ENCODE measurements around the gene MAFG. TPM values are rescaled to one million over a fixed set of nuclear protein-coding genes. Genes with fewer than 3 reads are reported as not detected.

The MAFG gene
- total RNA-seq, 2 donors from 2014 or later: 8.3 to 14.5 TPM

- DNase-seq: no peak
- intact Hi-C loops (cut with DNase I): no loop called here
- ATAC-seq: peak; percentile 8
- H3K4me3 ChIP-seq: no peak overlapping the region
- TF ChIP-seq CTCF (IDR thresholded peaks at IDR 0.05) (no peak), POLR2A (IDR thresholded peaks at IDR 0.05) (no peak)
- no peak overlapping the region for H3K27ac ChIP-seq
- H3K9me3 ChIP-seq: no peaks in the 10 kb centered on the region
- H3K4me1 ChIP-seq: peaks cover 24% of the 10 kb centered on the region
- 3% methylated on average over 87 of the region's 98 CpGs; no CpG with 5 or more reads in 1 of the 2 donors for WGBS, 2 donors
- H3K27me3 ChIP-seq: peaks cover 6 to 22% of the 10 kb centered on the region in 2 donors
- H3K36me3 ChIP-seq (replicated peaks in 1 of 2; ENCODE audit: insufficient read depth in 1 of 2, low read depth in 2 of 2): no peaks in the 10 kb centered on the region
These were observed 32.8 kb upstream of the MAFG start for GRCh38 chr17:81960130-81960958.

GRCh38 chr17:81959362-81960129 lies 32.0 kb upstream of the MAFG start:
- DNase-seq (peak; percentile 63 to 78 (median 74)), ATAC-seq (peak; percentile 88)
- H3K9me3 ChIP-seq: no peaks in the 10 kb centered on the region
- H3K27ac ChIP-seq: no peak overlapping the region
- intact Hi-C loops (cut with DNase I): loop anchor here (10.0 kb wide), 1 partner anchor 195 kb away; no protein-coding TSS in a partner anchor
- WGBS, 2 donors: 2% methylated on average over 80 of the region's 112 CpGs; no CpG with 5 or more reads in 1 of the 2 donors
- peaks cover 6 to 22% of the 10 kb centered on the region in 2 donors for H3K27me3 ChIP-seq
- TF ChIP-seq POLR2A (IDR thresholded peaks at IDR 0.05) (no peak), CTCF (IDR thresholded peaks at IDR 0.05) (peak in 6 of 7 experiments; percentile 8 to 99 (median 90))
- peaks cover 24% of the 10 kb centered on the region for H3K4me1 ChIP-seq
- H3K4me3 ChIP-seq: no peak overlapping the region
- no peaks in the 10 kb centered on the region for H3K36me3 ChIP-seq (replicated peaks in 1 of 2; ENCODE audit: insufficient read depth in 1 of 2, low read depth in 2 of 2)

GRCh38 chr17:81958633-81959342 lies 31.3 kb upstream of the MAFG start:
- intact Hi-C loops (cut with DNase I): loop anchor here (10.0 kb wide), 1 partner anchor 196 kb away; no protein-coding TSS in a partner anchor
- DNase-seq (no peak), ATAC-seq (no peak)
- WGBS, 2 donors: 52 to 54% methylated on average over 11 to 15 of the region's 15 CpGs
- H3K36me3 ChIP-seq (replicated peaks in 1 of 2; ENCODE audit: insufficient read depth in 1 of 2, low read depth in 2 of 2): no peaks in the 10 kb centered on the region
- no peak overlapping the region for H3K27ac ChIP-seq
- TF ChIP-seq CTCF (IDR thresholded peaks at IDR 0.05) (no peak), POLR2A (IDR thresholded peaks at IDR 0.05) (no peak)
- no peak overlapping the region for H3K4me3 ChIP-seq
- H3K27me3 ChIP-seq: peaks cover 6 to 22% of the 10 kb centered on the region in 2 donors
- peaks cover 24% of the 10 kb centered on the region for H3K4me1 ChIP-seq
- no peaks in the 10 kb centered on the region for H3K9me3 ChIP-seq

- intact Hi-C loops (cut with DNase I): loop anchor here (10.0 kb wide), 1 partner anchor 197 kb away; no protein-coding TSS in a partner anchor
- TF ChIP-seq CTCF (IDR thresholded peaks at IDR 0.05) (no peak), POLR2A (IDR thresholded peaks at IDR 0.05) (no peak)
- 81 to 82% methylated on average over 15 to 17 of the region's 19 CpGs for WGBS, 2 donors
- H3K4me3 ChIP-seq: no peak overlapping the region
- H3K27ac ChIP-seq: no peak overlapping the region
- ATAC-seq (no peak), DNase-seq (no peak)
- H3K4me1 ChIP-seq: peaks cover 24% of the 10 kb centered on the region
- peaks cover 6 to 22% of the 10 kb centered on the region in 2 donors for H3K27me3 ChIP-seq
- no peaks in the 10 kb centered on the region for H3K36me3 ChIP-seq (replicated peaks in 1 of 2; ENCODE audit: insufficient read depth in 1 of 2, low read depth in 2 of 2)
- H3K9me3 ChIP-seq: no peaks in the 10 kb centered on the region
These were observed 30.3 kb upstream of the MAFG start for GRCh38 chr17:81957691-81958432.

Measured in body of pancreas (tissue), 4 donors.